A549 (cell line): ENCODE measurements around the gene GAA. TPM values are rescaled to one million over a fixed set of nuclear protein-coding genes. Genes with fewer than 3 reads are reported as not detected.

Experiments
- ATAC-seq, 2 experiments: fragments of 200-7000 bp in 1 of 2; fragments of >200 bp in 1 of 2; cut with Nextera tagmentation in 1 of 2; cut with Tn5 transposase in 1 of 2; 3 replicates each; pipeline versions ENCODE4 v1.8.0 to v1.9.1; 2018 to 2020; ENCODE audit warnings: mild to moderate bottlenecking in 1 of 2, moderate library complexity in 1 of 2
- CTCF ChIA-PET: fragments of 300-600 bp; sonication (Branson Sonifier 250); formaldehyde crosslinking; extraction: SDS; loops from one replicate; lab custom pipeline; 2021; ENCODE audit warnings: antibody characterized with exemption, inconsistent platforms; lab: Yijun Ruan, JAX
- POLR2A ChIA-PET: fragments of 350-600 bp; formaldehyde crosslinking; extraction: SDS; loops from one replicate; lab custom pipeline; 2021; ENCODE audit warnings: antibody characterized with exemption, inconsistent platforms; lab: Yijun Ruan, JAX
- DNase-seq, 2 experiments: peaks; one replicate each; pipeline versions ENCODE4 v3.0.0 to v3.0.0-alpha.2; 2011 to 2016; ENCODE audit warnings: low read depth in 1 of 2, low spot score in 1 of 2
- FAIRE-seq: peaks from 2 replicates; lab custom pipeline; 2011; peaks lifted over from hg19 to GRCh38; lab: Jason Lieb, UNC
- H3K27ac ChIP-seq, 2 experiments: fragments of >200 bp; sonication (Bioruptor Twin); formaldehyde crosslinking; 3 replicates each; pipeline ENCODE4 v1.5.1; 2016 to 2017
- H3K4me1 ChIP-seq: fragments of >200 bp; sonication (Bioruptor Twin); formaldehyde crosslinking; 3 replicates; pipeline ENCODE4 v1.6.1; 2016
- H3K4me2 ChIP-seq: fragments of >200 bp; sonication (Bioruptor Twin); formaldehyde crosslinking; 3 replicates; pipeline ENCODE4 v1.6.1; 2016
- H3K4me3 ChIP-seq: fragments of >200 bp; sonication (Bioruptor Twin); formaldehyde crosslinking; 3 replicates; pipeline ENCODE4 v1.5.1; 2016
- H3K9me3 ChIP-seq: fragments of >200 bp; sonication (Bioruptor Twin); formaldehyde crosslinking; 3 replicates; pipeline ENCODE4 v1.6.1; 2016
- CEBPB ChIP-seq, 2 experiments: fragments of >200 bp in 1 of 2; sonication (Bioruptor Twin) in 1 of 2; formaldehyde crosslinking in 1 of 2; IDR thresholded peaks; 2 replicates each; pipeline ENCODE4 v1.6.1; 2012 to 2016
- CHD2 ChIP-seq: fragments of 150-350 bp; IDR thresholded peaks from 2 replicates; pipeline ENCODE4 v1.6.1; 2014; ENCODE audit warnings: low read length; ENCODE audit not compliant: partially characterized antibody
- EP300 ChIP-seq, 2 experiments: fragments of >200 bp; sonication (Bioruptor Twin); formaldehyde crosslinking; IDR thresholded peaks; 2 replicates in 1 of 2; 3 replicates in 1 of 2; pipeline ENCODE4 v1.6.1; 2016 to 2017
- GATA3 ChIP-seq: IDR thresholded peaks from 2 replicates; pipeline ENCODE4 v1.6.1; 2012; ENCODE audit warnings: borderline replicate concordance
- HOXA7 ChIP-seq: fragments of 250-450 bp; sonication (Bioruptor Pico); IDR thresholded peaks from 2 replicates; pipeline ENCODE4 v1.5.0; 2020; ENCODE audit warnings: mild to moderate bottlenecking, moderate library complexity
- HOXB13 ChIP-seq: fragments of 250-450 bp; sonication (Bioruptor Pico); IDR thresholded peaks from 2 replicates; pipeline ENCODE4 v1.5.0; 2020; ENCODE audit warnings: low read depth, mild to moderate bottlenecking, moderate library complexity
- JUN ChIP-seq, 2 experiments: fragments of >200 bp; sonication (Bioruptor Twin); formaldehyde crosslinking; IDR thresholded peaks; 2 replicates in 1 of 2; 3 replicates in 1 of 2; pipeline ENCODE4 v1.6.1; 2016 to 2017
- KDM1A ChIP-seq: fragments of 200-600 bp; sonication (generic); IDR thresholded peaks from 2 replicates; pipeline ENCODE4 v1.6.1; 2016; ENCODE audit warnings: low read depth, mild to moderate bottlenecking
- MAZ ChIP-seq: fragments of 150-350 bp; IDR thresholded peaks from 2 replicates; pipeline ENCODE4 v1.6.1; 2014; ENCODE audit warnings: antibody characterized with exemption, low read depth, low read length, borderline replicate concordance
- PHF8 ChIP-seq: fragments of 200-600 bp; sonication (generic); IDR thresholded peaks from 2 replicates; pipeline ENCODE4 v1.6.1; 2016; ENCODE audit warnings: low read depth, mild to moderate bottlenecking, antibody characterized with exemption, moderate library complexity, borderline replicate concordance
- RARB ChIP-seq: fragments of 250-450 bp; sonication (Bioruptor Pico); IDR thresholded peaks from 2 replicates; pipeline ENCODE4 v1.8.0; 2021; ENCODE audit warnings: mild to moderate bottlenecking, moderate library complexity
- RNF2 ChIP-seq: fragments of 200-600 bp; sonication (generic); IDR thresholded peaks from 2 replicates; pipeline ENCODE4 v1.6.1; 2016; ENCODE audit warnings: low read depth, mild to moderate bottlenecking, antibody characterized with exemption, moderate library complexity, borderline replicate concordance
- SREBF2 ChIP-seq: fragments of 450-650 bp; IDR thresholded peaks from 2 replicates; pipeline ENCODE4 v1.6.1; 2014; ENCODE audit warnings: mild to moderate bottlenecking, moderate library complexity
- ZC3H11A ChIP-seq: fragments of 450-650 bp; IDR thresholded peaks from 2 replicates; pipeline ENCODE4 v1.6.1; 2014; ENCODE audit warnings: antibody characterized with exemption, mild to moderate bottlenecking
- ZNF302 ChIP-seq: fragments of 250-450 bp; sonication (Bioruptor Pico); IDR thresholded peaks from 2 replicates; pipeline ENCODE4 v1.9.0; 2021; ENCODE audit warnings: inconsistent platforms, mild to moderate bottlenecking, moderate library complexity
- ZSCAN20 ChIP-seq: fragments of 250-450 bp; sonication (Bioruptor Pico); IDR thresholded peaks from 2 replicates; pipeline ENCODE4 v1.8.0; 2022; ENCODE audit warnings: mild to moderate bottlenecking, moderate library complexity
- WGBS: methylation state at CpG from one replicate; pipeline ENCODE4 v1.1.6; 2017; ENCODE audit errors: missing lambda C conversion rate; 5-methylcytosine and 5-hydroxymethylcytosine counted together
- polyA plus RNA-seq, 4 experiments: library from polyadenylated mRNA; depleted of rRNA in 3 of 4; stranded (reverse); fragments of >200 nt; fragmentation: RNase III in 1 of 4; extraction: RNeasy Plus Mini Kit Qiagen cat#74134 plus additional on column Dnase treatment in 1 of 4; gene quantifications; 2 replicates in 3 of 4; 3 replicates in 1 of 4; pipeline ENCODE4 v1.2.3, GENCODE V29; 2011 to 2017
- TF ChIP-seq, protein P1 (sequence below): IDR thresholded peaks from 2 replicates; pipeline ENCODE4 v1.6.1; 2012; ENCODE audit warnings: low read depth, borderline replicate concordance
- TF ChIP-seq, protein P2 (sequence below): fragments of 250-450 bp; sonication (Bioruptor Pico); IDR thresholded peaks from 2 replicates; pipeline ENCODE4 v1.5.0; 2021; ENCODE audit warnings: mild to moderate bottlenecking, moderate library complexity, borderline replicate concordance
- TF ChIP-seq, protein P3 (sequence below): fragments of 150-350 bp; IDR thresholded peaks from 2 replicates; pipeline ENCODE4 v1.6.1; 2014; ENCODE audit warnings: low read depth, mild to moderate bottlenecking, low read length
- TF ChIP-seq, protein P4 (sequence below): fragments of 200-600 bp; sonication (generic); IDR thresholded peaks from 2 replicates; pipeline ENCODE4 v1.6.1; 2016; ENCODE audit warnings: antibody characterized with exemption, mild to moderate bottlenecking, moderate library complexity
- TF ChIP-seq, protein P5 (sequence below): IDR thresholded peaks from 2 replicates; pipeline ENCODE4 v1.6.1; 2012

Gene GAA
- polyA plus RNA-seq, 2 of the 4 experiments (the other 2 are of a cell fraction) = 5.7 to 47.4 TPM

DNA sequence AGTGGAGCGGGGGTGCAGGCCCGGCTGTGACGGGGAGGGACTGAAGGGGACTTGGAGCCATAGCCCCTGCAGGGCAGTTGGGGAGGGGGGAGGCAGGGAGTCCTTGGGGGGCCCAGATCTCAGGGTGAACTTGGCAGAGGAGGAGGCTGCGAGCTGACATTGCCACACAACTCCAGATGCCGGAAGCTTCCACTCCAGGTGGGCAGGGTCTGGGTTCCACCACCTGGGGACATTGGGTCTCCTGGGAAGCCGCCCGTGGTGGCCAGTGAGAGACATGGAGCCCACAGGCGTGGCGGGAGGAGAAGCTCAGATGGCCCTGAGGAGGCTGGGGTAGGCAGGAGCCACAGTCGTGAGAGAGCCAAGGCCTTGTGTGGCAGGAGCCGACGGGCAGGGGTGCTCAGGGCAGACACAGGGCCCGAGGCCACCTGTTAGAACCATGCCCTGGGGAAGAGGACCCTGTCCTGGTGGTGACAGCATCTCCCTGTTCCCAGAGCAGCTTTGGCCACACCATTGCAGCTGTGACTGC, 18.2 kb upstream of the GAA start:
- H3K27ac ChIP-seq = peak overlapping the region; percentile 63 to 69; a peak in 4 of 6 replicates
- FAIRE-seq (no peak), DNase-seq (no peak), ATAC-seq (peak in 1 of 2 experiments; percentile 5; a peak in 1 of 6 replicates)
- CTCF ChIA-PET = interaction anchor here (0.5 to 15.4 kb wide), 60 partner anchors 8 to 413 kb away, joined by 3 to 176 read pairs (median 5); partner anchors contain the start of gene GAA
- no peak for TF ChIP-seq CEBPB (IDR thresholded peaks at IDR 0.05)
- TF ChIP-seq, protein P1, sequence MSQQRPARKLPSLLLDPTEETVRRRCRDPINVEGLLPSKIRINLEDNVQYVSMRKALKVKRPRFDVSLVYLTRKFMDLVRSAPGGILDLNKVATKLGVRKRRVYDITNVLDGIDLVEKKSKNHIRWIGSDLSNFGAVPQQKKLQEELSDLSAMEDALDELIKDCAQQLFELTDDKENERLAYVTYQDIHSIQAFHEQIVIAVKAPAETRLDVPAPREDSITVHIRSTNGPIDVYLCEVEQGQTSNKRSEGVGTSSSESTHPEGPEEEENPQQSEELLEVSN = no peak
- TF ChIP-seq HOXB13 = no peak
- no peak for TF ChIP-seq ZNF302 (CRISPR knock-in tag)
- no peak for TF ChIP-seq HOXA7 (CRISPR knock-in tag)
- TF ChIP-seq RNF2 = no peak
- TF ChIP-seq, protein P2, sequence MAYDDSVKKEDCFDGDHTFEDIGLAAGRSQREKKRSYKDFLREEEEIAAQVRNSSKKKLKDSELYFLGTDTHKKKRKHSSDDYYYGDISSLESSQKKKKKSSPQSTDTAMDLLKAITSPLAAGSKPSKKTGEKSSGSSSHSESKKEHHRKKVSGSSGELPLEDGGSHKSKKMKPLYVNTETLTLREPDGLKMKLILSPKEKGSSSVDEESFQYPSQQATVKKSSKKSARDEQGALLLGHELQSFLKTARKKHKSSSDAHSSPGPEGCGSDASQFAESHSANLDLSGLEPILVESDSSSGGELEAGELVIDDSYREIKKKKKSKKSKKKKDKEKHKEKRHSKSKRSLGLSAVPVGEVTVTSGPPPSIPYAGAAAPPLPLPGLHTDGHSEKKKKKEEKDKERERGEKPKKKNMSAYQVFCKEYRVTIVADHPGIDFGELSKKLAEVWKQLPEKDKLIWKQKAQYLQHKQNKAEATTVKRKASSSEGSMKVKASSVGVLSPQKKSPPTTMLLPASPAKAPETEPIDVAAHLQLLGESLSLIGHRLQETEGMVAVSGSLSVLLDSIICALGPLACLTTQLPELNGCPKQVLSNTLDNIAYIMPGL = no peak
- no peak for TF ChIP-seq RARB (CRISPR knock-in tag)
- TF ChIP-seq KDM1A = no peak
- TF ChIP-seq, protein P3, sequence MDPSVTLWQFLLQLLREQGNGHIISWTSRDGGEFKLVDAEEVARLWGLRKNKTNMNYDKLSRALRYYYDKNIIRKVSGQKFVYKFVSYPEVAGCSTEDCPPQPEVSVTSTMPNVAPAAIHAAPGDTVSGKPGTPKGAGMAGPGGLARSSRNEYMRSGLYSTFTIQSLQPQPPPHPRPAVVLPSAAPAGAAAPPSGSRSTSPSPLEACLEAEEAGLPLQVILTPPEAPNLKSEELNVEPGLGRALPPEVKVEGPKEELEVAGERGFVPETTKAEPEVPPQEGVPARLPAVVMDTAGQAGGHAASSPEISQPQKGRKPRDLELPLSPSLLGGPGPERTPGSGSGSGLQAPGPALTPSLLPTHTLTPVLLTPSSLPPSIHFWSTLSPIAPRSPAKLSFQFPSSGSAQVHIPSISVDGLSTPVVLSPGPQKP = no peak
- no peak for TF ChIP-seq SREBF2
- no peak overlapping the region for H3K4me3 ChIP-seq
- H3K4me1 ChIP-seq = peaks cover 7% of the 10 kb centered on the region; the same call in 2 of the 3 replicates
- no peaks in the 10 kb centered on the region for H3K9me3 ChIP-seq
- 65% methylated on average over 12 of the region's 13 CpGs for WGBS
- peak overlapping the region; percentile 75 for H3K4me2 ChIP-seq
- POLR2A ChIA-PET = no interaction called here

DNA sequence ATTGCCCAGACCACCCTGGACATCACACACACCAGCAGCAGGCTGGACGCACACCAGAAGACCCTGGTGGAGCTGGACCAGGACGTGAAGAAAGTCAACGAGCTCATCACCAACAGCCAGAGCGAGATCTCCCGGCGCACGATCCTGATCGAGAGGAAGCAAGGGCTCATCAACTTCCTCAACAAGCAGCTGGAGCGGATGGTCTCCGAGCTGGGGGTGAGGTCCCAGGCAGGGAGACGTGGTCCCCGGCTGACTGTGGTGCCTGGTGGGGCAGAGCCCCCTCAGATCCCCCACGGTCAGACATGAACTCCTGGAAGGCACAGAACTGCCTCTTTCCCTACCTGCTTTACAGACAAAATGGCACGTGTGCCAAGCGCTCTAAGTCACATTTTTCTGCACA, 16.6 kb upstream of the GAA start:
- DNase-seq (no peak), FAIRE-seq (no peak), ATAC-seq (no peak)
- ChIA-PET CTCF (interaction anchor here (0.8 to 15.4 kb wide), 9 partner anchors 9 to 248 kb away, joined by 3 to 176 read pairs (median 12); partner anchors contain the start of gene GAA), POLR2A (no interaction called here)
- Histone ChIP-seq H3K27ac (no peak overlapping the region), H3K9me3 (no peaks in the 10 kb centered on the region), H3K4me1 (peaks cover 7% of the 10 kb centered on the region; the same call in 2 of the 3 replicates), H3K4me2 (no peak overlapping the region), H3K4me3 (no peak overlapping the region)
- 75% methylated on average over 15 of the region's 15 CpGs for WGBS
- no peak for TF ChIP-seq CHD2
- no peak for TF ChIP-seq MAZ
- TF ChIP-seq, protein P3 = no peak
- TF ChIP-seq JUN (IDR thresholded peaks at IDR 0.05) = no peak
- no peak for TF ChIP-seq EP300 (IDR thresholded peaks at IDR 0.05)
- TF ChIP-seq, protein P4, sequence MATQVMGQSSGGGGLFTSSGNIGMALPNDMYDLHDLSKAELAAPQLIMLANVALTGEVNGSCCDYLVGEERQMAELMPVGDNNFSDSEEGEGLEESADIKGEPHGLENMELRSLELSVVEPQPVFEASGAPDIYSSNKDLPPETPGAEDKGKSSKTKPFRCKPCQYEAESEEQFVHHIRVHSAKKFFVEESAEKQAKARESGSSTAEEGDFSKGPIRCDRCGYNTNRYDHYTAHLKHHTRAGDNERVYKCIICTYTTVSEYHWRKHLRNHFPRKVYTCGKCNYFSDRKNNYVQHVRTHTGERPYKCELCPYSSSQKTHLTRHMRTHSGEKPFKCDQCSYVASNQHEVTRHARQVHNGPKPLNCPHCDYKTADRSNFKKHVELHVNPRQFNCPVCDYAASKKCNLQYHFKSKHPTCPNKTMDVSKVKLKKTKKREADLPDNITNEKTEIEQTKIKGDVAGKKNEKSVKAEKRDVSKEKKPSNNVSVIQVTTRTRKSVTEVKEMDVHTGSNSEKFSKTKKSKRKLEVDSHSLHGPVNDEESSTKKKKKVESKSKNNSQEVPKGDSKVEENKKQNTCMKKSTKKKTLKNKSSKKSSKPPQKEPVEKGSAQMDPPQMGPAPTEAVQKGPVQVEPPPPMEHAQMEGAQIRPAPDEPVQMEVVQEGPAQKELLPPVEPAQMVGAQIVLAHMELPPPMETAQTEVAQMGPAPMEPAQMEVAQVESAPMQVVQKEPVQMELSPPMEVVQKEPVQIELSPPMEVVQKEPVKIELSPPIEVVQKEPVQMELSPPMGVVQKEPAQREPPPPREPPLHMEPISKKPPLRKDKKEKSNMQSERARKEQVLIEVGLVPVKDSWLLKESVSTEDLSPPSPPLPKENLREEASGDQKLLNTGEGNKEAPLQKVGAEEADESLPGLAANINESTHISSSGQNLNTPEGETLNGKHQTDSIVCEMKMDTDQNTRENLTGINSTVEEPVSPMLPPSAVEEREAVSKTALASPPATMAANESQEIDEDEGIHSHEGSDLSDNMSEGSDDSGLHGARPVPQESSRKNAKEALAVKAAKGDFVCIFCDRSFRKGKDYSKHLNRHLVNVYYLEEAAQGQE = no peak
- TF ChIP-seq, protein P1 = no peak
- no peak for TF ChIP-seq ZSCAN20 (CRISPR knock-in tag)
- no peak for TF ChIP-seq HOXA7 (CRISPR knock-in tag)
- TF ChIP-seq PHF8 = no peak
- no peak for TF ChIP-seq GATA3
- TF ChIP-seq ZC3H11A = no peak
- TF ChIP-seq, protein P5, sequence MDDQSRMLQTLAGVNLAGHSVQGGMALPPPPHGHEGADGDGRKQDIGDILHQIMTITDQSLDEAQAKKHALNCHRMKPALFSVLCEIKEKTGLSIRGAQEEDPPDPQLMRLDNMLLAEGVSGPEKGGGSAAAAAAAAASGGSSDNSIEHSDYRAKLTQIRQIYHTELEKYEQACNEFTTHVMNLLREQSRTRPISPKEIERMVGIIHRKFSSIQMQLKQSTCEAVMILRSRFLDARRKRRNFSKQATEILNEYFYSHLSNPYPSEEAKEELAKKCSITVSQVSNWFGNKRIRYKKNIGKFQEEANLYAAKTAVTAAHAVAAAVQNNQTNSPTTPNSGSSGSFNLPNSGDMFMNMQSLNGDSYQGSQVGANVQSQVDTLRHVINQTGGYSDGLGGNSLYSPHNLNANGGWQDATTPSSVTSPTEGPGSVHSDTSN = no peak
- TF ChIP-seq RARB (CRISPR knock-in tag) = no peak
- no peak for TF ChIP-seq ZNF302 (CRISPR knock-in tag)
